IPS-NIHi11 (cell line): ENCODE data around the gene IRF1.
"Not testable (repeated sequence)": the region's sequence is repeated elsewhere in the genome, so short reads cannot be mapped to it uniquely, and the experiment has no call there.

ENCODE experiments used
- DNase-seq: peaks from one replicate; pipeline ENCODE4 v3.0.0; 2012; ENCODE audit warnings: mixed read lengths, low spot score

Gene IRF1

GRCh38 chr5:132490484-132491367, at the start of gene IRF1:
Gene IRF1 (minus strand): TSS chr5:132490773. CDS start chr5:132489478, 1,295 bp downstream.
- DNase-seq = peak; percentile 98

- DNase-seq = no peak
These were observed 49.6 kb upstream of the IRF1 start for GRCh38 chr5:132540149-132540548.

GRCh38 chr5:132539716-132540115, 49.1 kb upstream of the IRF1 start:
- DNase-seq = no peak

GRCh38 chr5:132530946-132531345, 40.4 kb upstream of the IRF1 start:
- no peak for DNase-seq

- no peak for DNase-seq
These were observed 38.5 kb upstream of the IRF1 start for GRCh38 chr5:132528866-132529634.

- no peak for DNase-seq
These were observed 37.4 kb upstream of the IRF1 start for GRCh38 chr5:132528021-132528420.

- no peak for DNase-seq
These were observed 36.5 kb upstream of the IRF1 start for GRCh38 chr5:132526974-132527564.

GRCh38 chr5:132526290-132526973, 35.9 kb upstream of the IRF1 start:
- peak; percentile 80 for DNase-seq

- DNase-seq = no peak
These were observed 34.7 kb upstream of the IRF1 start for GRCh38 chr5:132525299-132525724.

- DNase-seq = not testable (repeated sequence)
These were observed 34.3 kb upstream of the IRF1 start for GRCh38 chr5:132524877-132525276.

- DNase-seq = not testable (repeated sequence)
These were observed 31.5 kb upstream of the IRF1 start for GRCh38 chr5:132522067-132522466.

GRCh38 chr5:132513618-132514336, 23.2 kb upstream of the IRF1 start:
- DNase-seq = not testable (repeated sequence)

GRCh38 chr5:132510076-132510475, 19.5 kb upstream of the IRF1 start:
- DNase-seq = no peak

GRCh38 chr5:132506094-132506692, 15.6 kb upstream of the IRF1 start:
- DNase-seq = peak; percentile 60

- no peak for DNase-seq
These were observed 15.1 kb upstream of the IRF1 start for GRCh38 chr5:132505641-132506040.

GRCh38 chr5:132504746-132505145, 14.2 kb upstream of the IRF1 start:
- no peak for DNase-seq

- no peak for DNase-seq
These were observed 12.7 kb upstream of the IRF1 start for GRCh38 chr5:132503244-132503643.

GRCh38 chr5:132501961-132502931, 11.7 kb upstream of the IRF1 start:
- DNase-seq = no peak

GRCh38 chr5:132501629-132501956, 11.0 kb upstream of the IRF1 start:
- no peak for DNase-seq
